ENCODE results near the gene PTGR3. TPM values are rescaled to one million over a fixed set of nuclear protein-coding genes. Genes with fewer than 3 reads are reported as not detected.

PTGR3 gene
- total RNA-seq, 1 experiment from 2014 or later, result 1.6 TPM

- H4K20me1 ChIP-seq (ENCODE audit: control insufficient read depth, insufficient read depth, insufficient read length), result no peaks in the 10 kb centered on the region
- H4K5ac ChIP-seq (ENCODE audit: insufficient read length, low read depth, low read length), result no peak overlapping the region
- Mint-ChIP-seq H3K27me3 (ENCODE audit: low read depth) (peaks cover 52% of the 10 kb centered on the region), H3K36me3 (ENCODE audit: insufficient read depth in 1 of 3, low read depth in 3 of 3) (no peaks in the 10 kb centered on the region; a peak in 2 of 7 replicates), H3K4me1 (peaks cover 1% of the 10 kb centered on the region in 2 experiments; a peak in 3 of 4 replicates), H3K4me3 (no peak overlapping the region), H3K9me3 (no peaks in the 10 kb centered on the region), H3K27ac (no peak overlapping the region)
- no peak overlapping the region for H3K23ac ChIP-seq (ENCODE audit: insufficient read length, low read depth, low read length)
- H2AK5ac ChIP-seq (ENCODE audit: insufficient read length, low read length), result no peak overlapping the region
- H2BK20ac ChIP-seq (ENCODE audit: low read depth, low read length, poor library complexity, severe bottlenecking), result no peak overlapping the region
- H2BK15ac ChIP-seq (ENCODE audit: low read depth, low read length), result no peak overlapping the region
- no peak overlapping the region for H2BK12ac ChIP-seq (ENCODE audit: insufficient read length, low read depth, low read length)
- H2BK5ac ChIP-seq (ENCODE audit: insufficient read length, low read length), result no peak overlapping the region
- no peak overlapping the region for H3K27ac ChIP-seq (ENCODE audit: insufficient read length, low read depth, low read length)
- no peaks in the 10 kb centered on the region for H3K9me3 ChIP-seq (ENCODE audit: control insufficient read depth, low read depth, low read length)
- H2BK120ac ChIP-seq (ENCODE audit: low read depth, low read length, poor library complexity, severe bottlenecking), result no peak overlapping the region
- H3K4ac ChIP-seq (ENCODE audit: low read depth, low read length), result no peak overlapping the region
- H4K91ac ChIP-seq (ENCODE audit: insufficient read length, low read depth, low read length), result no peak overlapping the region
- H3K79me2 ChIP-seq (ENCODE audit: insufficient read depth, low read length), result no peaks in the 10 kb centered on the region
- H3K9ac ChIP-seq (ENCODE audit: extremely low read depth, insufficient read length, low read length), result no peak overlapping the region
- no CpG with 5 or more reads among the region's 13 CpGs for WGBS (ENCODE audit: extremely low coverage, insufficient read length, low lambda C conversion rate)
- DNase-seq, result no peak
- H3K4me2 ChIP-seq (ENCODE audit: insufficient read depth, insufficient read length, low read length), result no peak overlapping the region
- H3K23me2 ChIP-seq (ENCODE audit: insufficient read length, low read depth, low read length, poor library complexity, severe bottlenecking), result peaks cover 14% of the 10 kb centered on the region
- no peak overlapping the region for H3T11ph ChIP-seq (ENCODE audit: low read length)
- no peak overlapping the region for H4K8ac ChIP-seq (replicated peaks; ENCODE audit: insufficient read length, low read depth, low read length)
- H3K14ac ChIP-seq (ENCODE audit: insufficient read depth, low read length), result no peak overlapping the region
- TF ChIP-seq CTCF (conservative IDR thresholded peaks at IDR 0.05), result no peak
- no peaks in the 10 kb centered on the region for H3K4me1 ChIP-seq (ENCODE audit: insufficient read depth, low read length)
- H3K56ac ChIP-seq (ENCODE audit: insufficient read length, low read depth, low read length), result no peak overlapping the region
- H3K18ac ChIP-seq (ENCODE audit: insufficient read length, low read depth, low read length), result no peak overlapping the region
- no peaks in the 10 kb centered on the region for H3K79me1 ChIP-seq (ENCODE audit: insufficient read depth, low read depth, low read length, poor library complexity, severe bottlenecking)
- no peak overlapping the region for H2AFZ ChIP-seq (ENCODE audit: low read length)
- peaks cover 19% of the 10 kb centered on the region for H3K27me3 ChIP-seq (ENCODE audit: insufficient read depth, low read length)
Observed at GRCh38 chr18:75200071-75200470, 8.9 kb downstream of the PTGR3 start.
